Measurements from ENCODE around the gene HBS1L.
A peak's percentile ranks its signal among the peaks of the same experiment; 100 is the strongest.

Gene HBS1L

GRCh38 chr6:135037541-135037940 is 17.1 kb downstream of the HBS1L start:
- DNase-seq (ENCODE audit: low read depth in 2 of 2), result no peak

GRCh38 chr6:135036731-135037420 is 17.7 kb downstream of the HBS1L start:
- no peak for DNase-seq (ENCODE audit: low read depth in 2 of 2)

- no peak for DNase-seq (ENCODE audit: low read depth in 2 of 2)
Observed at GRCh38 chr6:135033238-135033637, 21.4 kb downstream of the HBS1L start.

GRCh38 chr6:135030532-135031178 is 24.0 kb downstream of the HBS1L start:
- no peak for DNase-seq (ENCODE audit: low read depth in 2 of 2)

GRCh38 chr6:135030056-135030473 is 24.6 kb downstream of the HBS1L start:
- no peak for DNase-seq (ENCODE audit: low read depth in 2 of 2)

GRCh38 chr6:135025775-135026174 is 28.8 kb downstream of the HBS1L start:
- no peak for DNase-seq (ENCODE audit: low read depth in 2 of 2)

GRCh38 chr6:135025175-135025574 is 29.4 kb downstream of the HBS1L start:
- no peak for DNase-seq (ENCODE audit: low read depth in 2 of 2)

- no peak for DNase-seq (ENCODE audit: low read depth in 2 of 2)
Observed at GRCh38 chr6:135022050-135022697, 32.4 kb downstream of the HBS1L start.

GRCh38 chr6:135021310-135022049 is 33.1 kb downstream of the HBS1L start:
- no peak for DNase-seq (ENCODE audit: low read depth in 2 of 2)

GRCh38 chr6:135018941-135019340 is 35.7 kb downstream of the HBS1L start:
- DNase-seq (ENCODE audit: low read depth in 2 of 2), result no peak

GRCh38 chr6:135018052-135018451 is 36.6 kb downstream of the HBS1L start:
- no peak for DNase-seq (ENCODE audit: low read depth in 2 of 2)

- no peak for DNase-seq (ENCODE audit: low read depth in 2 of 2)
Observed at GRCh38 chr6:135014353-135014832, 40.2 kb downstream of the HBS1L start.

GRCh38 chr6:135013211-135013610 is 41.4 kb downstream of the HBS1L start:
- no peak for DNase-seq (ENCODE audit: low read depth in 2 of 2)

GRCh38 chr6:135012764-135013163 is 41.9 kb downstream of the HBS1L start:
- peak; percentile 31 to 32 for DNase-seq (ENCODE audit: low read depth in 2 of 2)

GRCh38 chr6:135012349-135012748 is 42.3 kb downstream of the HBS1L start:
- no peak for DNase-seq (ENCODE audit: low read depth in 2 of 2)

GRCh38 chr6:135008941-135009290 is 45.7 kb downstream of the HBS1L start:
- DNase-seq (ENCODE audit: low read depth in 2 of 2), result no peak

- no peak for DNase-seq (ENCODE audit: low read depth in 2 of 2)
Observed at GRCh38 chr6:135008072-135008940, 46.3 kb downstream of the HBS1L start.

GRCh38 chr6:135006386-135006914 is 48.2 kb downstream of the HBS1L start:
- no peak for DNase-seq (ENCODE audit: low read depth in 2 of 2)

GRCh38 chr6:135004399-135004798 is 50.2 kb downstream of the HBS1L start:
- no peak for DNase-seq (ENCODE audit: low read depth in 2 of 2)

GRCh38 chr6:135002974-135003703 is 51.5 kb downstream of the HBS1L start:
- DNase-seq (ENCODE audit: low read depth in 2 of 2), result no peak
